Type B pancreatic cell (in vitro differentiated cells): ENCODE data around the gene GALNT15. TPM values are rescaled to one million over a fixed set of nuclear protein-coding genes. Genes with fewer than 3 reads are reported as not detected.

ENCODE experiments used
- DNase-seq: peaks from one replicate; pipeline ENCODE4 v3.0.0; 2021; ENCODE audit warnings: mixed read lengths; ENCODE audit not compliant: unreplicated experiment; ENCODE audit errors: extremely low spot score
- H3K27ac Mint-ChIP-seq: 2 replicates; pipeline ENCODE4 v1.8.0; 2021; ENCODE audit warnings: mild to moderate bottlenecking, mixed read lengths
- H3K27me3 Mint-ChIP-seq: 2 replicates; pipeline ENCODE4 v1.8.0; 2021; ENCODE audit warnings: mixed read lengths
- H3K36me3 Mint-ChIP-seq: 2 replicates; pipeline ENCODE4 v1.8.0; 2021; ENCODE audit warnings: mixed read lengths
- H3K4me1 Mint-ChIP-seq: one replicate; pipeline ENCODE4 v1.8.0; 2021; ENCODE audit warnings: mixed read lengths; ENCODE audit not compliant: unreplicated experiment
- H3K4me3 Mint-ChIP-seq: 2 replicates; pipeline ENCODE4 v1.8.0; 2021; ENCODE audit warnings: mild to moderate bottlenecking, mixed read lengths
- H3K9me3 Mint-ChIP-seq: 2 replicates; pipeline ENCODE4 v1.8.0; 2021; ENCODE audit warnings: mixed read lengths
- CTCF ChIP-seq: fragments of 200-600 bp; sonication (generic); conservative IDR thresholded peaks from 2 replicates; pipeline ENCODE4 v1.5.0; 2021; ENCODE audit warnings: antibody characterized with exemption, mild to moderate bottlenecking
- total RNA-seq: library from RNA; stranded (reverse); gene quantifications from 2 replicates; pipeline ENCODE4 v1.2.1, GENCODE V29; 2021; ENCODE audit warnings: low replicate concordance

GALNT15 gene
- total RNA-seq, 1 donor from 2014 or later, result 0.17 TPM

DNA sequence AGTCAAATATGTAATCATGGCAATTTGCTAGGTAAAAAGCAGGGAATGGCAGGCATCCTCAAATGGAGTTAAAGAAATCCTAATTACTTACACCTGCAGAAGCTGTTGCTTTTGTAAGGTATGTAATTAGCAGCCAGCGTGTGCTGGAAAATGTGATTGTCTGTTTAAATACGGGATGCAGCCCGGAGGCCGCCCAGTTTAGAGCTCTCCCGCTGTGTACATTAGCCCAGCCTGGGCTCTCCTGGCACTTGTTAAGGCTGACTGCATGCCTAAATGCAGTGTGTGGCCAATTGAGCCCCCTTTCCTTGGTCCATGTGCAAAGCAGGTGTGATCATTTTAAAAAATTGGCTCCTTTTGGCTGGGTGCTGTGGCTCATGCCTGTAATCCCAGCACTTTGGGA lies 81.2 kb downstream of the GALNT15 start:
- TF ChIP-seq CTCF, result no peak
- Mint-ChIP-seq H3K4me1 (peaks cover 5% of the 10 kb centered on the region), H3K27me3 (no peaks in the 10 kb centered on the region), H3K27ac (no peak overlapping the region), H3K36me3 (no peaks in the 10 kb centered on the region), H3K4me3 (no peak overlapping the region), H3K9me3 (no peaks in the 10 kb centered on the region)
- no peak for DNase-seq

GRCh38 chr3:16257309-16257708 lies 82.8 kb downstream of the GALNT15 start:
- no peak for DNase-seq
- Mint-ChIP-seq H3K4me1 (peaks cover under 1% of the 10 kb centered on the region), H3K9me3 (no peaks in the 10 kb centered on the region), H3K36me3 (no peaks in the 10 kb centered on the region), H3K27ac (no peak overlapping the region), H3K4me3 (no peak overlapping the region), H3K27me3 (no peaks in the 10 kb centered on the region)
- TF ChIP-seq CTCF, result no peak

- H3K36me3 Mint-ChIP-seq, result no peaks in the 10 kb centered on the region
- H3K9me3 Mint-ChIP-seq, result no peaks in the 10 kb centered on the region
- no peak overlapping the region for H3K4me3 Mint-ChIP-seq
- DNase-seq, result no peak
- no peak overlapping the region for H3K27ac Mint-ChIP-seq
- H3K27me3 Mint-ChIP-seq, result no peaks in the 10 kb centered on the region
- no peak for TF ChIP-seq CTCF
- no peaks in the 10 kb centered on the region for H3K4me1 Mint-ChIP-seq
Measured at GRCh38 chr3:16258177-16258576, 83.7 kb downstream of the GALNT15 start.

- DNase-seq, result no peak
- Mint-ChIP-seq H3K27ac (no peak overlapping the region), H3K4me1 (peaks cover under 1% of the 10 kb centered on the region), H3K4me3 (no peak overlapping the region), H3K9me3 (no peaks in the 10 kb centered on the region), H3K36me3 (no peaks in the 10 kb centered on the region), H3K27me3 (no peaks in the 10 kb centered on the region)
- no peak for TF ChIP-seq CTCF
Measured at GRCh38 chr3:16258866-16259265, 84.4 kb downstream of the GALNT15 start.

DNA sequence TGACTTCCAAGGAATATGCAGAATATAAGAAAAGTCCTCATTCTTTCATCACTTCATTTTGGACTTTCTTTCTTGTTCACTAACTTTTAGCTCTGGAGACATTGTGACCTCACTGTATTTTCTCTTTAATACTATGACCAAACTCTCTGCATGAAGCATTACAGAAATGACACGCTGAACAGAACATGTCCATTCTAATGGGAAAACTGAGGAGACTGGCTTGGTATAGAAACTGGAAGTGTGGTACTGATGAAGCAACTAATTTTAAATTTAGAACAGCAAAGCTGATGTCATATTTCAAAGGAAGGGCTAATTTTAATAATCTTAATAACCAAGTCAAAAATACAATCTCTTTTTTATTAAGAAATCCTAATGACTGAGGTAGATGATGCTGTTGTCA lies 85.6 kb downstream of the GALNT15 start:
- H3K27ac Mint-ChIP-seq, result no peak overlapping the region

More for the DNA sequence above, 85.6 kb downstream of the GALNT15 start:
- H3K36me3 Mint-ChIP-seq, result no peaks in the 10 kb centered on the region
- no peak for TF ChIP-seq CTCF
- H3K9me3 Mint-ChIP-seq, result no peaks in the 10 kb centered on the region
- DNase-seq, result no peak
- H3K4me1 Mint-ChIP-seq, result peaks cover 7% of the 10 kb centered on the region
- no peaks in the 10 kb centered on the region for H3K27me3 Mint-ChIP-seq
- no peak overlapping the region for H3K4me3 Mint-ChIP-seq
